Measurements from ENCODE around the gene SLC12A4.
A peak's percentile ranks its signal among the peaks of the same experiment; 100 is the strongest.
"Not testable (repeated sequence)": the region's sequence is repeated elsewhere in the genome, so short reads cannot be mapped to it uniquely, and the experiment has no call there.

SLC12A4 gene

GRCh38 chr16:67968400-67969253 lies at the start of gene SLC12A4:
SLC12A4 (minus strand) TSS chr16:67968637; CDS start chr16:67968553, 84 bp downstream.
- DNase-seq, result no peak

GRCh38 chr16:68015681-68016080 lies 47.2 kb upstream of the SLC12A4 start, which contains the start of gene DPEP2NB:
DPEP2NB (minus strand) TSS chr16:68015911; CDS start chr16:68015770, 141 bp downstream.
- DNase-seq, result no peak

- no peak for DNase-seq
Measured at GRCh38 chr16:68013440-68013839, 45.0 kb upstream of the SLC12A4 start.

- not testable (repeated sequence) for DNase-seq
Measured at GRCh38 chr16:68009872-68010271, 41.4 kb upstream of the SLC12A4 start.

GRCh38 chr16:68009157-68009735 lies 40.8 kb upstream of the SLC12A4 start:
- DNase-seq, result no peak

- DNase-seq, result no peak
Measured at GRCh38 chr16:68005786-68006286, 37.4 kb upstream of the SLC12A4 start.

GRCh38 chr16:68005211-68005610 lies 36.8 kb upstream of the SLC12A4 start:
- DNase-seq, result no peak

- DNase-seq, result no peak
Measured at GRCh38 chr16:68003031-68003430, 34.6 kb upstream of the SLC12A4 start.

- DNase-seq, result no peak
Measured at GRCh38 chr16:68000450-68000849, 32.0 kb upstream of the SLC12A4 start.

- no peak for DNase-seq
Measured at GRCh38 chr16:67999985-68000384, 31.5 kb upstream of the SLC12A4 start.

GRCh38 chr16:67998779-67999688 lies 30.6 kb upstream of the SLC12A4 start, which contains the start of gene DPEP2:
DPEP2 (minus strand) TSS chr16:67999484; CDS start chr16:67993212, 6,272 bp downstream.
- DNase-seq, result not testable (repeated sequence)

GRCh38 chr16:67998231-67998778 lies 29.9 kb upstream of the SLC12A4 start:
- not testable (repeated sequence) for DNase-seq

GRCh38 chr16:67996666-67997065 lies 28.2 kb upstream of the SLC12A4 start:
- no peak for DNase-seq

- DNase-seq, result no peak
Measured at GRCh38 chr16:67995423-67995822, 27.0 kb upstream of the SLC12A4 start.

- DNase-seq, result not testable (repeated sequence)
Measured at GRCh38 chr16:67994040-67994408, 25.6 kb upstream of the SLC12A4 start.

- peak; percentile 35 to 38 for DNase-seq
Measured at GRCh38 chr16:67993207-67994039, 25.0 kb upstream of the SLC12A4 start.

- no peak for DNase-seq
Measured at GRCh38 chr16:67992661-67993206, 24.3 kb upstream of the SLC12A4 start.

- DNase-seq, result no peak
Measured at GRCh38 chr16:67990018-67990386, 21.6 kb upstream of the SLC12A4 start.

GRCh38 chr16:67989322-67990017 lies 21.0 kb upstream of the SLC12A4 start:
- no peak for DNase-seq

- no peak for DNase-seq
Measured at GRCh38 chr16:67988675-67989074, 20.2 kb upstream of the SLC12A4 start.
